Body of pancreas (tissue), 4 donors: ENCODE measurements around the gene LARP4B. TPM values are rescaled to one million over a fixed set of nuclear protein-coding genes. Genes with fewer than 3 reads are reported as not detected.

Experiments used
- ATAC-seq: fragments of 150-250 bp; one replicate; pipeline ENCODE4 v1.9.1; 2016
- DNase-seq, 4 donors: peaks; one replicate each; pipeline ENCODE4 v3.0.0-alpha.2; 2019
- H3K27ac ChIP-seq, 4 donors: fragments of 200-600 bp; sonication (generic); 1 replicate in 3 of 4; 2 replicates in 1 of 4; pipeline versions ENCODE4 v1.5.1 to v1.6.1; 2016 to 2019; ENCODE audit warnings: mild to moderate bottlenecking in 1 of 4, mixed read lengths in 1 of 4, moderate library complexity in 1 of 4
- H3K27me3 ChIP-seq, 2 donors: fragments of 200-600 bp; sonication (generic); one replicate each; pipeline ENCODE4 v1.6.0; 2016; ENCODE audit warnings: mild to moderate bottlenecking in 1 of 2
- H3K36me3 ChIP-seq, 2 donors: fragments of 200-600 bp; sonication (generic); replicated peaks in 1 of 2; 2 replicates each; pipeline ENCODE4 v1.5.1; 2016; ENCODE audit warnings: low read depth in 2 of 2; ENCODE audit not compliant: insufficient read depth in 1 of 2
- H3K4me1 ChIP-seq: fragments of 200-600 bp; sonication (generic); one replicate; pipeline ENCODE4 v1.6.0; 2016
- H3K4me3 ChIP-seq, 2 donors: fragments of 200-600 bp; sonication (generic); 1 replicate in 1 of 2; 2 replicates in 1 of 2; pipeline ENCODE4 v1.5.1; 2016 to 2019
- H3K9me3 ChIP-seq, 3 donors: fragments of 200-600 bp; sonication (generic); 1 replicate in 2 of 3; 2 replicates in 1 of 3; pipeline ENCODE4 v1.5.1; 2016
- POLR2A ChIP-seq, 3 donors: fragments of 450-650 bp; IDR thresholded peaks; one replicate each; pipeline ENCODE4 v1.6.1; 2016; ENCODE audit warnings: antibody characterized with exemption in 3 of 3, mild to moderate bottlenecking in 2 of 3
- WGBS, 2 donors: methylation state at CpG; one replicate each; pipeline ENCODE4 v1.1.5; 2017; 5-methylcytosine and 5-hydroxymethylcytosine counted together
- intact Hi-C: fragments of 100-400 bp; cut with DNase I; formaldehyde crosslinking; loops from one replicate; pipeline ENCODE4 v1.15.1; 2023
- total RNA-seq, 2 donors: library from RNA; depleted of rRNA; stranded (reverse); fragments of >200 nt; gene quantifications; one replicate each; pipeline ENCODE4 v1.1.0, GENCODE V29; 2016
- TF ChIP-seq, protein P1 (sequence below), 7 experiments: fragments of 450-650 bp in 4 of 7; fragments of 200-600 bp in 3 of 7; sonication (generic) in 3 of 7; IDR thresholded peaks; one replicate each; pipeline ENCODE4 v1.5.1; 2016 to 2019; ENCODE audit warnings: antibody characterized with exemption in 7 of 7

Gene LARP4B
- total RNA-seq, 2 donors from 2014 or later, result 41.0 to 61.6 TPM

DNA sequence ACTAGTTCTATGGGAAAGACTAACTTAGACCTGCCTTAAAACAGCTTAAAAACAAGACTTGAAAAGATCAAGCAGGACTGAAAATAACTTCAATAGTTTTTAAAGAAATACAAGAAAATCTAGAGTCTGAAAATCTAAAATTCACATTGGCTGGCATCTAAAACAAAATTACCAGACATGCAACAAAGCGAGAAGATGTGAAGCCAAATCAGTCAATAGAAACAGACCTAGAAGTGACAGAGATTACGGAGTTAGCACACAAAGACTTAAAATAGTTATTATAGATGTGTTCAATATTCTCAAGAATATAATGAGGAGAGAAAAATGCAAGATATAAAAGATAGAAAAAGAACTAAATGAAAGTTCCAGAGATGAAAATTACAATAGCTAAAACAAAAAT is 163.7 kb downstream of the LARP4B start:
- peaks cover 6% of the 10 kb centered on the region for H3K4me1 ChIP-seq
- no peak overlapping the region for H3K4me3 ChIP-seq
- 94 to 96% methylated on average over 2 of the region's 2 CpGs for WGBS, 2 donors
- no peaks in the 10 kb centered on the region for H3K9me3 ChIP-seq
- DNase-seq, result no peak
- no peak for TF ChIP-seq POLR2A (IDR thresholded peaks at IDR 0.05)
- TF ChIP-seq, protein P1, sequence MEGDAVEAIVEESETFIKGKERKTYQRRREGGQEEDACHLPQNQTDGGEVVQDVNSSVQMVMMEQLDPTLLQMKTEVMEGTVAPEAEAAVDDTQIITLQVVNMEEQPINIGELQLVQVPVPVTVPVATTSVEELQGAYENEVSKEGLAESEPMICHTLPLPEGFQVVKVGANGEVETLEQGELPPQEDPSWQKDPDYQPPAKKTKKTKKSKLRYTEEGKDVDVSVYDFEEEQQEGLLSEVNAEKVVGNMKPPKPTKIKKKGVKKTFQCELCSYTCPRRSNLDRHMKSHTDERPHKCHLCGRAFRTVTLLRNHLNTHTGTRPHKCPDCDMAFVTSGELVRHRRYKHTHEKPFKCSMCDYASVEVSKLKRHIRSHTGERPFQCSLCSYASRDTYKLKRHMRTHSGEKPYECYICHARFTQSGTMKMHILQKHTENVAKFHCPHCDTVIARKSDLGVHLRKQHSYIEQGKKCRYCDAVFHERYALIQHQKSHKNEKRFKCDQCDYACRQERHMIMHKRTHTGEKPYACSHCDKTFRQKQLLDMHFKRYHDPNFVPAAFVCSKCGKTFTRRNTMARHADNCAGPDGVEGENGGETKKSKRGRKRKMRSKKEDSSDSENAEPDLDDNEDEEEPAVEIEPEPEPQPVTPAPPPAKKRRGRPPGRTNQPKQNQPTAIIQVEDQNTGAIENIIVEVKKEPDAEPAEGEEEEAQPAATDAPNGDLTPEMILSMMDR (IDR thresholded peaks at IDR 0.05), result no peak
- H3K36me3 ChIP-seq, result no peaks in the 10 kb centered on the region
- peak overlapping the region in 2 of 4 donors; percentile 35 to 50 for H3K27ac ChIP-seq
- no peak for ATAC-seq
- intact Hi-C loops, result no loop called here
- no peaks in the 10 kb centered on the region for H3K27me3 ChIP-seq

DNA sequence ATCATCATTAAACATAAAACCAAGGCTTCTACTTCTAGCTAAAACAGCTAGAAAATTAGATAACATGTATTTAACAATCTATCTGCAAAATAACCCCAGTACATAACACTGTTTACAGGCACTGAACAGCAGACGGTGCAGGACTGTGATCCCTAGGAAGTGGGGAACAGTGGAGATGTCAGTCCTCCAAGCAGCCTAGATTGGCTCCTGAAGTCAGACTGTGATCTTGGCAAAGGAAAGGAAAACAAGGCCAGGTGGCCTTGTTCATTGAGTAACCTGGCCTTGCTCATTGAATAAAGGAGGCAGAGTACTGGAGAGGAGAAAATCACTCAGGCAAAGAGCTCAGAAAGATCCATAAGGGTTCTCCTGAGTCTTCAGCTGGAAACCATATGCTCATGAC is 164.3 kb downstream of the LARP4B start:
- no peaks in the 10 kb centered on the region for H3K27me3 ChIP-seq
- ATAC-seq (peak; percentile 96), DNase-seq (peak; percentile 57 to 78 (median 68))
- H3K9me3 ChIP-seq, result no peaks in the 10 kb centered on the region
- TF ChIP-seq, protein P1 (IDR thresholded peaks at IDR 0.05), result no peak
- TF ChIP-seq POLR2A (IDR thresholded peaks at IDR 0.05), result no peak
- WGBS, 2 donors, result 26 to 33% methylated on average over 1 of the region's 1 CpG
- H3K4me3 ChIP-seq, result no peak overlapping the region
- H3K36me3 ChIP-seq, result no peaks in the 10 kb centered on the region
- H3K4me1 ChIP-seq, result peaks cover 6% of the 10 kb centered on the region
- intact Hi-C loops, result no loop called here
- peak overlapping the region in 2 of 4 donors; percentile 35 to 50 for H3K27ac ChIP-seq

DNA sequence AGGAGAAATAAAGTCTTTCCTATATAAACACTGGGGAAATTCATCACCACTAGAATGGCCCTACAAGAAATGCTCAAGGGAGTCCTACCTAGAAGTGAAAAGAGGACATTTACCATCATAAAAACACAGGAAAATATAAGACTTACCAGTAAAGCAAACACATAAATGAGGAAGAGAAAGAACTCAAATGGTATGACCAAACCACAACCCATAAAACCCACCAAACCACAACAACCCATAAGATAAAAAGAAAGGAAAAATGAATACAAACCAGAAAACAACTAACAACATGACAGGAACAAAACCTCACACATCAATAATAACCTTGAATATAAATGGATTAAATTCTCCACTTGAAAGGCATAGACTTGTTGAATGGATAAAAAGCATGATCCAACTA is 170.1 kb downstream of the LARP4B start:
- Histone ChIP-seq H3K4me1 (no peaks in the 10 kb centered on the region), H3K9me3 (no peaks in the 10 kb centered on the region), H3K27ac (no peak overlapping the region), H3K36me3 (no peaks in the 10 kb centered on the region), H3K4me3 (no peak overlapping the region), H3K27me3 (no peaks in the 10 kb centered on the region)
- intact Hi-C loops, result no loop called here
- DNase-seq, result no peak
- TF ChIP-seq, protein P1 (IDR thresholded peaks at IDR 0.05), result no peak
- TF ChIP-seq POLR2A (IDR thresholded peaks at IDR 0.05), result no peak
- ATAC-seq, result no peak

DNA sequence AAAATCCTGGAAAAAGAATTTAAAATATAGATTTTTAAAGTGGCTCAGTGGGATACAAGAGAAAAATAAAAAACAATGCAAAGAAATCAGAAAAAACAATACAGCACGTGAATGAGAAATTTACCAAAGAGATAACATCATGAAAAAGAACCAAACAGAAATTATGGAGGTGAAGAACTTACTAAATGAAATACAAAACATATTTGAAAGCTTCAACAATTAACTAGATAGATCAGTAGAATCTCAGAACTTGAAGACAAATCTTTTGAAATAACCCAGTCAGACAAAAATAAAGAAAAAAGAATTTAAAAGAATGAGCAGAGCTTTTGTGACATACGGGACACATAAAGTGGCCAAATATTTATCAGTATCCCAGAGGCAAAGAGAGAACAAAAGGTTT is 170.9 kb downstream of the LARP4B start:
- H3K36me3 ChIP-seq, result no peaks in the 10 kb centered on the region
- ATAC-seq (no peak), DNase-seq (no peak)
- no peaks in the 10 kb centered on the region for H3K9me3 ChIP-seq
- TF ChIP-seq POLR2A (IDR thresholded peaks at IDR 0.05), result no peak
- TF ChIP-seq, protein P1 (IDR thresholded peaks at IDR 0.05), result no peak
- H3K4me1 ChIP-seq, result no peaks in the 10 kb centered on the region
- no peaks in the 10 kb centered on the region for H3K27me3 ChIP-seq
- intact Hi-C loops, result no loop called here
- WGBS, 2 donors, result 79 to 88% methylated on average over 2 of the region's 2 CpGs
- H3K27ac ChIP-seq, result no peak overlapping the region
- H3K4me3 ChIP-seq, result no peak overlapping the region

DNA sequence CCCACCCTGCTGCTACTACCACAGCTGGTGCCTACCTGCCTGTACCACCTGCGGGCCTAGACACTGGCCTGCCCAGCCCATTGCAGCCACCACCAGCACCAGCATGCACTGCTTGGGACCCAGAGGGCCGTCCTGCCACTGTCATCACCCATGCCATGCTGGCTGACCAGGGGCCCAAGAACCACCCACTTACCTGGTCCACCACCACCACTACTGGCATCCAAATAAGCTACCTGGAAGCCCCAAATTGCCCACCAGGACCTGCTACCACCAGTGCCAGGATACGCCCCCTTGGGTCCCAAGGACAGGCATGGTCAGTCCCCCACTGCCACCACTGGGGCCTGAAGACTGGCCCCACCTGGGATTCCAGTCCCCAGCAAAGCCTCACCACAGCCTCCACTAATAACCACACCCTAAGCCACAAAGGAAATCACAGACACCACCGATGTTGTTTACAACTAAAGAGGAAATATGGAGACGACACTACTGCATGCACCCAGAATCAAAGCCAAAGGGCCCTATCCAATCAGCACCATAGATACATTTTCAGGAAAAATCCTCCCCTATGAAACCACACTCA is 171.5 kb downstream of the LARP4B start:
- 69 to 93% methylated on average over 3 to 4 of the region's 5 CpGs for WGBS, 2 donors
- H3K27me3 ChIP-seq, result no peaks in the 10 kb centered on the region
- intact Hi-C loops, result no loop called here
- H3K4me1 ChIP-seq, result no peaks in the 10 kb centered on the region
- DNase-seq (no peak), ATAC-seq (no peak)
- no peak overlapping the region for H3K4me3 ChIP-seq
- H3K27ac ChIP-seq, result no peak overlapping the region
- no peaks in the 10 kb centered on the region for H3K9me3 ChIP-seq
- no peak for TF ChIP-seq POLR2A (IDR thresholded peaks at IDR 0.05)
- TF ChIP-seq, protein P1 (IDR thresholded peaks at IDR 0.05), result no peak
- no peaks in the 10 kb centered on the region for H3K36me3 ChIP-seq
